ENCODE results near the gene COL15A1.

- no peak for TF ChIP-seq CTCF (IDR thresholded peaks at IDR 0.05; ENCODE audit: low read length)
- no peak for TF ChIP-seq EZH2phosphoT487 (IDR thresholded peaks at IDR 0.05; ENCODE audit: low read length)
Measured at GRCh38 chr9:99072040-99072394, 128.3 kb downstream of the COL15A1 start.
